GM18861 (cell line): ENCODE data around the gene SPTB.

ENCODE experiments used
- ATAC-seq: cut with Tn5 transposase; IDR thresholded peaks from one replicate; pipeline ENCODE4 v1.9.1; 2021; ENCODE audit not compliant: unreplicated experiment

SPTB gene

DNA sequence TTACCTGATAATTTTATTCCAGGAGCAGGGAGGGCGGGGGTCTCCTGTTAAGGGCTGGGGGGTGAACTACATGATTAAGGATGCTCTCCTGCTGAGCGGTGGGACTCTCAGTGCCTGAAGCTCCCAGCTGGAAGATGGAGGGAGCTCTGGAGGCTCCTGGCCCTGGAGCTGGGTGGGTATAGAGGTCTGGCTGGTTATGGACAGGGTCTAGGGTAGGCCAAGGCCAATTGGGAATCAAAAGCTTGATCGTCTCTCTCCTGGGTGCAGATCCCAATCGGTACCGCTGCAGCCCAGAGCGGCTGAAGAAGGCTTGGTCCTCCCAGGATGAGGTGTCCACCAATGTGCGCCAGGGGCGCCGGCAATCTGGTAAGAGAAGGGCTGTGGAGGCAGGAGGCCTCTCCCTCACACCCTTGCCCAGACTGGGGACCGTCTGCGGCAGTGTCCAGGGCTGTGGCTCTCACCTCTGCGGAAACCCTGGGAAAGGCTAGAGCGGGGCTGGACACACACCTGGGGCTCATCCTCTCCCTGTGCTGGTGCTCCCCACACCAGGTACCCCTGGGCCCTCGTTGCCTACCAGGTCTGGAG lies 147.1 kb downstream of the SPTB start:
- ATAC-seq, result no peak

DNA sequence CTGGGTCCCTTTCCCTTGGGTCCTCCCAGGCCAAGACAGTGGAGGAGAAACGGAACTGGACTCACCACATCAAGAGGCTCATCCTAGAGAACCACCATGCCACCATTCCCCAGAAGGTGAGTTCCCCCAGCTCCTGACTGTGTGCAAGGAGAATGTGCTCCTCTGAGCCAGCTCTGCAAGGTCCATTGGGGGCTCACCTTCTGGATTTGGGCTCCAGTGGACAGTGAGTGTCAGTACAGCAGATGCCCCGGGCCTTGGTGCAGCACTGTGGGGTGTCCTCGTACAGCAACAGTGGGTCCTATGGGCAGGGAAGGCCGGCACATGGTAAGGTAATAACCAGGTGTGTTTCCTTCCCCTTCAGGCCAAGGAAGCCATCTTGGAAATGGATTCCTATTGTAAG lies 147.6 kb downstream of the SPTB start:
- ATAC-seq, result no peak

DNA sequence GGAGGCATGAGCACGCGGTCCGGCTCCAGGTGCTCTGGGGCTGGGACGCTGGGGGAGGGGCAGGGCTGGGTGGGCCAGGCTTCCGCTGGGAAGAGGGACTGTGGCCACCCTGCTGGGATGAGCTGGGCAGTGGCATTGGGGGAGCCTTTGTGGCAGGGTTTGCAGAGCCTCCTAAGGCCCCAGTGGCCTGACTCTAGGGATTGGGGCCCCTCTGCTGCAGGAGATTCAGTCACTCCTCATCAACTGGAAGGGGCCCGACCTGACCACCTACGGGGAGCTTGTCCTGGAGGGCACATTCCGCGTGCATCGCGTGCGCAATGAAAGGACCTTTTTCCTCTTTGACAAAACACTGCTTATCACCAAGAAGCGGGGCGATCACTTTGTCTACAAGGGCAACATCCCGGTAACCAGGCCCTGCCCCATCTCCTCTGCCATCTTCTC lies 148.5 kb downstream of the SPTB start:
- no peak for ATAC-seq

DNA sequence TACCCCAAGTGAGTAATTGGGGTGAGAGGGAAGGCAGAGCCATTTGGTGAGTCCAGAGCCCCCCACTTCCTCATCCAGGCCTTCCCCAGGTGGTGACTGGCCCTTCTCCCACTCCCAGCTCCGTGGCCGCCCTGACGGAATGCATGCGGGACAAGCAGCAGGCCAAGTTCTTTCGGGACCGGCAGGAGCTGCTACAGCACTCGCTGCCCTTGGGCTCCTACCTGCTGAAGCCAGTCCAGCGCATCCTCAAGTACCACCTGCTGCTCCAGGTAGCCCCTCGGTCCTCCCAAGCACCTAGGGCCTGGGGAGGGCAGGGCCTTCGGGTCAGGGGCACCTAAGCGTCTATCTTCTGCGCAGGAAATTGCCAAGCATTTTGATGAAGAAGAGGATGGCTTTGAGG lies 149.0 kb downstream of the SPTB start:
- ATAC-seq, result no peak

DNA sequence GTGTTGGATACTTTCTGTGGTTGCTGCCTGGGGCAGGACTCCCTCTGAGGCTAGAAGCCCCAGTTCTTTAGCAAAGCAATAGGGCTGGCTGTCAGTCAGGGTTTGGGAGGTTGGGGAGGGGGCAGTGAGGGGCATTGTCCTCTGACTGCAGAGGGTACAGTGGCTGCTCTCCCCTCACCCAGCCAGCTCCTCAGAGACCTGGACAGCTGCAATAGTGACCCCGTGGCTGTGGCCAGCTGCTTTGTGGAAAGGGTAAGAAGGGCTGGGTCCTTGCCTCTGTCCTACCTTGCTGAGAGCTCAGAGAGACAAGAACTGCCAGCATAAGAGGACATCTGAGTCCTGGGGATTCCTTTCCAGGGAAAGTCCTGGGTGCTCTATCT lies 149.7 kb downstream of the SPTB start:
- no peak for ATAC-seq

DNA sequence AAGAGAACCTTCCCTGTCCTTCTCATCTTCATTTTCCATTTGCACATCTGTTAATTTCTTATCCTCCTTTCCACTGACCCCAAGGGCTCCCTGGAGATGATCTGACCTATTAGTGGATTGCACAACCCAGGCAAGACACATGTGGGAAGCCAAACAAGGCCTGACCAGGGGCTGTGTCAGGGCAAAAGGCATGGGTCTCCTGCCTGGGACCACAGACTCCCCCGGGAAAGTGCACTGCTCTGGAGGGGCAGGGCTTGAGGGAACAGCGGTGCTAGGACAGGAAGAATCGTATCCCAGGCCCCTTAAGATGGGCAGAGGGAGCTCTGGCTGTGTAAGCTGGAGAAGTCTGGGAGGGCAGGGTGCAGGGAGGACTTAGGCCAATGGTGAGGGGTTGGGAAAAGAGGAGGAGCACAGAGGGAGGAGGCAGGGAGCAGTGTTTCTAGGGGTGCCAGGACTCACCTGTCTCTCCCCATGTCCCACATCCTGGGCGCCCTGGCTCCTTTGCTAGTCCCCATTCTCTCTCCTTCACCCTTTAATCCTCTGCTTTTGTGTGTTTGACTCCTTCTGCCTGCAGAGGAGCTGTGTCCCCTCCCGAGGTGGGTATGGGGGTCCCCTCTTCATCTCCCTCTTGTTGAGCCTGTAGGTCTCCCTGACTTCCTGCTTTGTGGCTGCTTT lies 150.2 kb downstream of the SPTB start:
- no peak for ATAC-seq

DNA sequence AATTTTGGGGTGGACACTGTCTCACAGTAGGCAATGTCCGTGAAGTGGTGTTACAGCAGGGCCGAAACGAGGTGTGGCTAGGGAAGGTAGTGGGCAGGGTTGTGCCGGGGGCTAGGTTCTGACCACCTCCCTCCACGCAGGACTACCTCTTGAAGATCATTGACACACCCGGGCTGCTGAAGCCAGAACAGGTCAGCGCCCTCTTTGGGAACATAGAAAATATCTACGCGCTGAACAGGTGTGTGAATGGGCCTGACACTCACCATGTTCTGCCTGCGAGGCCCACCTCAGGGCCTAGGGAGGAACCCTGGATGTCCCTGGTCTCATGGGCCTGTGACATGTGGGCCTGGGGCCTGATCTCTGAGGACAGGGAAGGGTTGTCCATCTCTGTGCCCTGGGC lies 150.9 kb downstream of the SPTB start:
- ATAC-seq, result no peak

DNA sequence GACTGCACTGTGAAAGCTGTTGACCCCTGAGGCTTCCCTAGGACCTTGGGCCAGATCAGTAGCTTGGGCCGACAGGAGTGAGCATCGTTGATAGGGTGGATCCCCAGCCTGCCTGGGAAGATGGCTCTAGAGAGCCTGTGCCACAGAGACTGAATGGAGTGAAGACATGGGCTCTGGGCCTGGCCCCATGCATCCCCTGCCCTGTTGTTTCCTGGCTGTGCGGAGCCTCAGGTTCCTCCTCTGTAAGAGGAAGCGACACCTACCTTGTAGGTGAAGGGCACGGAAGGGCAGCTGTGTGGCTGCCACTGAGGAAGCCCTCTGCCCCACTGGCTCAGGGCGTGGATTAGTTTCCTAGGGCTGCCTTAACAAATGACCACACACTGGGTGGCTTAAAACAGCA lies 151.6 kb downstream of the SPTB start:
- ATAC-seq, result no peak

DNA sequence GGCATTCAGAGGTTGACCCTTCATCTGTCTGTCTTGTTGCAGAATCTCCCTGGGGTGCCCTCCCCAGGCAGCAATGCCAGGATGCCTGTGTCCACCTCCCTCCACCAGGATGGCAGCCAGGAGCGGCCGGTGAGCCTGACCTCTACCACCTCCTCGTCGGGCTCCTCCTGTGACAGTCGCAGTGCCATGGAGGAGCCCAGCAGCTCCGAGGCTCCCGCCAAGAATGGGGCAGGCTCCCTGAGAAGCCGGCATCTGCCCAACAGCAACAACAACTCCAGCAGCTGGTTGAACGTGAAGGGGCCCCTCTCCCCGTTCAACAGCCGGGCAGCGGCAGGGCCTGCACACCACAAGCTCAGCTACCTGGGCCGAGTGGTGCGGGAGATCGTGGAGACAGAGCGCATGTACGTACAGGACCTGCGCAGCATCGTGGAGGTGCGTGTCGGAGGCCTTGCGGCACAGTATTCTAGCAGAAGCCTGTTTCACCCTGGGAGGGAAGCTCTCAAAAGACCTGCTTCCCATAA lies 152.1 kb downstream of the SPTB start:
- ATAC-seq, result no peak

DNA sequence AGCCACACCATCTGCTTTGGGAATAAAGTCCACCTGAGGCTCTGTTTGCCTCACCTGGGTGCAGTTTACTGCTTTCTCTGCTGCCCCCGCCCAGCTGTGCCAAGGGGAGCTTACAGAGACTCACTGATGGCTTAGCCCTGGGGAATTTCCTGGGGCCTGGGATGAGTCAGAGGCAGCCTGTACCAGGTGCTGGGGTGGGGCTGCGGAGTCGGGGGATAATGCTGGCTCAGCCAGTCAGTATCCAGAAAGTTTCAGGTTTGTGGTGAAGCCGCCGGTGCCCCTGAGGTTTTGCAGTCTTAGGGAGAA lies 153.2 kb downstream of the SPTB start:
- ATAC-seq, result no peak

DNA sequence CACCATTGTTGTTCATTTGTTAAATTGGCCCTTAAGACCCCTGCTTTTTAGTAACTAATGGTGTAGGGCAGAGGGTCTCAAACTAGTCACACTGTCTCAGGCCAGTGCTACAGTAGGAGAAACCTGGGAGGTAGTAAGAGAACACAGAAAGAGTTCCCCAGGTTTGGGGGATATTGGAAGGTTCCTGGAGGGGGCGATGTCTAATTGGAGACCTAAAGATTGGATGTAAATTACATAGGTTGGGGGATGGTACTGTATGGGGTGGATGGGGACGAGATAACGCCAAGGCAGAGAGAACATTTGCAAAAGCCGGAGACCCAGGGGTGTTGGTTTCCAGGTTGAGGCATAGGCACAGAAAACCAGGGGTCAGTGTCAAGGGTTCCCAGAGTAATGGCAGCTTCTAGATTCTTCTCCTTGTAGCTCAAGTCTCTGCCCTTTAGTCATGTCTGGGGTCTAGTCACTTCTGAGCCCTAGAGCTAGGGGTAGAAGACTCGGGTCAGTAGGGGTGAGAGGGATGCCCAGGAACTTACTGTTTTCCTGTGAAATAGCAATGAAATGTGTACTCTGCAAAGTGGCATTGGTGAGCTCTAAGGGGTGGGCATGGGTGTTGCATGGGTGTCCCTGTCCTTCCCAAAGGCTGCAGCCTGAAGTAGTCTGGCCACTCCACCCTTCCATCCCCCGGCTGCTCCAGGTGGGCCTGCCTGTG lies 153.7 kb downstream of the SPTB start:
- ATAC-seq, result no peak

DNA sequence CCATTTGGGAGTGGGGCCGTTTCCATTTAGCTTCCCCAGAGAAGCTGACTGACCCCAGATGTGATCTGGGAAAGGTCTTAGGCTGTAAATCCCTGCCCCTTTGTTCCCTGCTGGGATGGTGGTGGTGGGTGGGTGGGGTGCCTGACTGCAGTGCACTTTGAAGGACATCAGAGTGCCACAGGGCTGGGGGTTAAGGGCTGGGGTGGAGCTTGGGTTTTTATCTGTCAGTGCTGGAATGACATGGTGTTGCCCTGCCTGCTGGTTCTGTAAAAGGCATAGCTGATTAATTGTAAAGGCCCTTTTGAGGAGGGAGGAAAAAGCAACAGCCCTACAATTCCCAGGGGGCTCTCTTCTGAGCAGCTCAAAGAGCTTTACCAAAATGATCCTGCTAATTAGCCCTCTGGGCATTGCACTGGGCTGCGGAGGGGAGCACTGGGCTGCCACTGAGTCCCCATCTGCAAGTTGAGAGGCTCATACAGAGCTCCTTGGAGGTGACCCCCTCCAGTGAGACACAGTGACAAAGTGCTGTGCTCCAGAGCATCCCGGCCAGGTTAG lies 154.4 kb downstream of the SPTB start:
- no peak for ATAC-seq

DNA sequence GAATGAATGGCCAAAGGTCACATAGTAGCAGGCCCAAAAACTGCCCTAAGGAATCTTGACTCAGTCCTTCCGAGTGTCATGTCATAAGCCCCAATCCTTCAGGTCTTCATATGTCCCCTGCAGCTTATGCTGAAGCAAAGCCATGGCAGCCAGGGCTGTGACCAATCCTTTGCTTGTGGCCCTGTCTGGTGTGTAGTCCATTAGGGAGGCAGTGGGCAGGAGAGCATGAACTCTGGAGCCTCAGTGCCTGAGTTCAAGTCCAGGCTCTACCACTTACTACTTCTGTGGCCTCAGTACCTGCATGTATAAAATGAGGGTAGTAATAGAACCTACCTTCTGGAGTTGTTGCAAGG lies 155.2 kb downstream of the SPTB start:
- no peak for ATAC-seq

DNA sequence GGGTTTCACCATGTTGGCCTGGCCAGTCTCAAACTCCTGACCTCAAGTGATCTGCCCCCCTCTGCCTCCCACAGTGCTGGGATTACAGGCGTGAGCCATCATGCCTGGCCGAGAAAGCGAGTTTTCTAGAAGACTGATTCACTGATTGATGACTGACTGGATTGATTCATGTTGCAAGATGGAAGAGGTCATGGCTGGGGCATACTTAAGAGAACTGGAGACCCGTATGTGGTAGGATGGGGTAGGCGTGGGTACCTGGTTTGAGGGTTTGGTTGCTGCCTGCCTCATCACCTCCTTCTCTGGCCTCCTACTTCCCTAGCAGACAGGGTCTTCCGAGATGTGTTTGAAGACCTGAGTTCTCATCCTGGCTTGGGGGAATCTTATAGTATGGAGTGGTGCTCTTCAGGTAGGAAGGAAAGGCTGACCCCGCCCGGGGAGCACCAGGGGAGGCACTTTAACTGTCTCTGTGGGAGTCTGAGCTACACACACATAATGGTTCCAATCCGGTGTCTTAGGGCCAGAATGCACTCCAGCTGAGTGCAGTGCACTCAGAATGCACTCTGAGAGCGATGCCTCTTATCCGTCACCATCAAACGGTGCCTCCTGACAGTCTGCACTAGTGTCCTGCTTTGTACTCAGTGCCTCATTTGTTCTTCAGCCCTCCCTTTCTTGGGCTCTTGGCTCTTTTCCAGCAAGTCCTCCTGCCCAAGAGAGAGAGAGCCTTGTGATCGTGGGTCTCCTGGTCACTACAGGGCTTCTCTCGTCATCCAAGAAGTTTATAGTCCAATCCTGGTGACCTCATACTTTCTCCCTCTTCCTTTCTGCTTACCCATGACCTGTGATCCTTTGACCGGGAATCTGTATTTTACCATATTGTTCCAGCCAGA lies 155.8 kb downstream of the SPTB start:
- ATAC-seq, result no peak

DNA sequence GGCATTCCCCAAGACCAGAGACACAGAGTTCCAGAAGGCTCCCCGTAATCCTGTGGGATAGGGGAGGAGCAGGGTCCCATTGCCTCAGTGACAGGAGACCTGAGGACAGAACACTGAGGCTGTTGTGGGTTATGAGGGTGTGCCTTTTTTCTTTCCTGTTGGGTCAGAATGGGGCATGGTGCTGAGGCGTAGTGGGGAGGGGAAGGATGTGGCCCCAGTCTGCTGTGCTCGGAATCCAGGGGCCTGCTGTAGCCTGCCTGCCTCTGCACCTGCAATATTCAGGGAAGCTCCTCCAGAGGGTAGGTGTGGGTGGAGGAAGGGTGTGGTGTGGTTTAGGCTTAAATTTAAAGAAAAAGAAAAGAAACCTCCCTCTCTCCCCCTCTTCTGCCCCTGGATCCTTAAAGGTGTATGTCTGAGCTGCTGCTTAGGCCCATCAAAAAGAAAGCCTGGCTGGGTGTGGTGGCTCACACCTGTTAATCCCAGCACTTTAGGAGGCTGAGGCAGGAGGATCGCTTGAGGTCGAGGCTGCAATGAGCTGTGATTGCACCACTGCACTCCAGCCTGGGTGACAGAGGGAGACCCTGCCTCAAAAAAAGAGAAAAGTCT lies 156.8 kb downstream of the SPTB start:
- no peak for ATAC-seq

DNA sequence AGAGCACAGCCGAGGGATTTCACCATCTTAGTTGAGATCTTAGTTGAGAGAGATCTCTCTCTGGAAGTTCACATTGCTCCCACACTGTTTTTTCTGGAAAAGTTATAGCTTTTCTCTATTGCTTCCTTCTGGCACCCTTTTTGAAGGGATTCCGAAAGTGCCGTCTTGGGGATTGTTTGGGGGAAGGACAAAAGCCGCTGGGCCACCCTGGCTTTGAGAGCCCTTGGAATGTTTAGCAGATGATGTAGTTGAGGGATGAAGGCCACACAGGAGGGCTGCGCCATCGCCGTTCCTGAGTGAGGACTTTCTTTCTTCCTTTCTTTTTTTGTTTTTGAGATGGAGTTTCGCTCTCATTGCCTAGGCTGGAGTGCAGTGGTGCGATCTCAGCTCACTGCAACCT lies 157.8 kb downstream of the SPTB start:
- ATAC-seq, result no peak

DNA sequence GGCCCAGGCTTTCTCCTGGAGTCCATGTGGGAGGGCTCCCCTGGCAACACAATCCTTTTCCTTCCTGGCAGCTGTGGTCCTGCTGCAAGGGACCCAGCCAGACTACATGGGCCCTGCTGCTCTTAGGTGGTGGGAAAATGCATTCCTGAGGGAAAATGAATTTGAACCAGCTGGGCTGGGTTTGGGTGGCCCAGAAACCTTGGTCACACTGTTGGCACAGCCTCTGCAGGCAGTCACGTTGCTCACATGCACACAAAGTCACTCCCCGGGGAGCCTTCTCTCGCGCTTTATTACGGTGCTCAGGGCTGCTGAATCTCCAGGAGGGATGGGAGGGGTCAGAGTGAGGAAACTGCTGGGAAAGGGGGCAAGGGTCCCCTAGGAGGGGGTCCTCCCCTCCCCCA lies 158.3 kb downstream of the SPTB start:
- ATAC-seq, result no peak

DNA sequence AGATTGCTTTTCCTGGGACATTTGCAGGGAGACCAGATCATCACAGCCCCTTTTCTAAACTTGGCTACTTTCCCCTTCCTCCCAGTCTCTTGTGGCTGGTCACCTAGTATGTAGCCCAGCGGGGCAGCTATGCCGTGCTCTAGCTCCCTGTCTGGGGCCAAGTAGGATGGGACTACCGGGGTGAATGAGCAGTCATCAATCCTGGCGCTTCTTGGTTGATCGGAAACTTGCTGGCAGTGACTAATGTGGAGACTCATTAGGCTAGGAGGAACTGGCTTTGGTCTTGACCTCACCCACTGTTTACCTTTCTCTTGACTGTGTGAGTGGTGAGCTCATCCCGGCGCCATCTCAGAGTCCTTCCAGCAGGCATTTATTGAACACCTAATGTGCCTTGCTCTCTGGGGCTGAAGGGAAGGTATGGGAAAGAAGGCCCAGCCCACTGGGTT lies 159.6 kb downstream of the SPTB start:
- ATAC-seq, result no peak

DNA sequence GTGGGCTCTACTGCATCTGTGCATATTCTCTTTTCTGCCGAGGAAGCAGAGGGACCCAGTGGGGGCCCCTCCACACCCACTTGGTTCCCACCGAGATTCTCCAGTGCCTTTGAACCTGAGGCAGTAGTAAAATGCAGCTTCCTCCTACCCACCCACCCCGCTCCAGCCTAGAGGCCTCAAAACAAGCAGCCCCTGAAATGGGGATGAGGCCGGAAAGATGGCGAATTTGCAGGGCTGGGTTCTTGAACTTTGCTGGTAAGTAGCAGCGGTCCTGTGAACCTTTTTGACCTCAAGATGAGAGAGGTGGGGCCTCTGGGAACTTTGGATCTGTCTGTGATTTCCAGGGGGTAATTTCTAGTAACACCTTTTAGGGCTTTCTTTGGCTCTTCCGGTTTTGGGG lies 160.1 kb downstream of the SPTB start:
- no peak for ATAC-seq

DNA sequence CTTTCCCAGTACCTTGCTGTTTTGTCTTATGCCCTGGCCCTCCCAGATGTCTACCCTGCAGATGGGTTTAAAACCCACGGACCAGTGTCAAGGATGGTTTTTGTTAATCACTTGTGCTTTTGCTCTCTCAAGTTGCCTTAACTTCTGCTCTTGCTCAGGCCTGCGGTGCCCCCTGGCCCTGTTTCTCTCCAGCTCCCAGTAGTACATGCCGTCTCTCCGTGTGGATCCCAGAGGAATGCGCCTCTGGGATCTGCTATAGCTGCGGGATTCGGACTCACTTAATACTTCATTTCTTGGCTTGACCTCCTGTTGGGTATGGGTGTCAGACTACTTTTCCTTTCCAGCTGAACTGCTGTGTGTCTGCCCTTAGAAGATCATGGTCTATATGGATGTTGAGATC lies 160.9 kb downstream of the SPTB start:
- no peak for ATAC-seq

DNA sequence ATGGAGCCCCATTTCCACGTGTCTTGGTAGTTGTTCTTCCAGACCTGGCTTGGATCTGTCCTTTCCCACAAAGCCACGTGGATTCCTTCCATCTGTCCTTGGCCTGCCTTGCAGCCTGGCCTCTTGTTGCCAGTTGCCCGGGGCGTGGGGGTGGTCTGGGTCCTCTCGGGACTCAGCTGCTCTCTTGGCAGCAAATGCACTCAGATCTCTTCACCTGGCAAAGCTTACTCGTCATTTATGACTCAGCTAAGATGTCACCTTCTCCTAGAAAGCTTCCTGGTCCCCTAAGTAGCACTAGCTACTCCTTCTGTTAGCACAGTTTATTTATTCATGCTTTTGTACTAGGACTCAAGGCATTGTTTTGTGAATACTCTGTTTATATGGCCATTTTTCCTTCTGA lies 161.8 kb downstream of the SPTB start:
- ATAC-seq, result no peak
